NCI-H2029 (cell line): ENCODE data around the gene IQGAP2.
"Not testable (repeated sequence)": the region's sequence is repeated elsewhere in the genome, so short reads cannot be mapped to it uniquely, and the experiment has no call there.

Experiments
- DNase-seq: peaks from one replicate; lab custom pipeline; 2025; lab: John Stamatoyannopoulos, UW

The IQGAP2 gene

DNA sequence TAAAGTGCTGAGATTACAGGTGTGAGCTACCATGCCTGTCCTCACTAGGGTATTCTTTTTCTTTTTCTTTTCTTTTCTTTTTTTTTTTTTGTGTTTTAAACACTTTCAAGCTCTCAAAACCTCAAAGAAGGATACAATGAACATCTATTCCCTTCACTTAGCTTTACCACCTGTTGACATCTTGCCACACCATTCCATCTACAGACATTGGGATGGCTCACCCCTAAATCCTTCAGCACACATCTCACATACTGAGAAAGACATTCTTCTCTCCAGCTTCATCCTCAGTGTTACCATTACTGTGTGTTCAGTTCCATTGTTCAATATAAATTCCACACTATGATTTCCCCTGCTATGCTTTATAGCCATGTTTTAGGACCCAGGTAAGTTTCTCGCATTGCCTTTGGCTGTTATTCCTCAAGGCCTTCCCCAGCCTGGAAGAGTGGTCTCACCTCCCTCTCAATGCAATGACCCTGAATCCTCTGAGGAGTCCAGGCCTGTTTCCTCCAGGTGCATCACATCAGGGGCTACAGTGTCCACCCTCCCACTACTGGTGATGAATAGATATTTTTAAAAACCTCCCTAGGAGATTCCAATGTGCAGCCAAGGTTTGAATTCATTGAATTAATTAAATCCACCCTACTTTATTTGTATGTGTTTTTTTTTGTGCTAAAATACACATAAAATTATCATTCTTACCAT is 16.7 kb downstream of the IQGAP2 start:
- DNase-seq, result no peak

DNA sequence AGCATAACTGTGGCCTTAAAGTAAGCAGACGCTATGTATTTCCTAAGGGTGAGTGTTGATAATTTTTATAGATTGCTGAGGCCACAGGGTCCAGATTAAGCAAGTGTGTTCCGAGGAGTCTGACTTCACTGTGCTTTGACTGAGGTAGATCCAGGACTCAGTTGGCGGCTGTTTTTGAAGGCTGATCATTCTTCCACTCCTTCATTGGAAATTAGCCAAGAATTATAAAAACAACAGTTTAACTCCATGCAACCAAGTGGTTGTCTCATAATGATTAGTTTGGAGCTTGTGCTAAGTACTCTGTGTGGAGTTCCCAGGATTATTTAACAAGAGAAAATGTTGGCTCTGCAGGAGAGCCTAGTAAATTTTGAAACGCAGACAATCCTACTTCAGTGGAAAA is 19.1 kb downstream of the IQGAP2 start:
- DNase-seq, result no peak

DNA sequence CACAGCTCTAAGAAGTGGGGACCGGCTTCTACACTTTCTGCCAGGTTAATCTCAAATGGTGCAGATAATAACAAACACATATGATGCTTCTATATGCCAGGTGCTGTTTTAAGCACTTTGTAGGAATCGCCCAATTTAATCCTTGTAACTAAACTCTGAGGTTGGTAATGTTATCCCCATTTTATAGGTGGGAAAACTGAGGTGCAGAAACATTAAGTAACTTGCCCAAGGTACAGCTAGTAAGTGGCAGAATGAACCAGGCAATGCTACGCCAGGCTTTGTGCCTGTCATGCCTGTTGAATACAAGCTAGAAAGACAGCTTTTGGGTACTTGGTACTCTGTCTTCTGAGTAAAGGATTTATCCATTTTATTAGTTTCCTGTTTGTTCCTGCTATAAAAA is 19.7 kb downstream of the IQGAP2 start:
- no peak for DNase-seq

DNA sequence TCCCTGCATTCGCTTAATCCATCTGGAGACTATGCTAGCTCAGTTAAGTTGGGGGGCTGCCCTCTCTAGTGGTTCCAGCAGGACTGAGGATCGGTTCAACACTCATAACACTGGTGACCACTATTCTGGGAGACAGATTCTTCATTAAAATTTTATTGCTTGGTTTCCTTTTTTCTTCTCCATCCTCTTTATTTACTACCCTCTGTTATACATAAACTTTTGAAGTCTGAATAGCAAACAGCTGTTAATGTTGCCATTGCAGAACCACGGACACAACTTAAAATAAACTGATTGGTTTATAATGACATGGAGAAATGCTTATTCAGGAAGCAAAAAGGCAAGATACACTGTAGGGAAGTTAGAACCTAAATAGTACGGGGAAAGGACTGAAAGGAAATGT is 22.1 kb downstream of the IQGAP2 start:
- DNase-seq, result no peak

DNA sequence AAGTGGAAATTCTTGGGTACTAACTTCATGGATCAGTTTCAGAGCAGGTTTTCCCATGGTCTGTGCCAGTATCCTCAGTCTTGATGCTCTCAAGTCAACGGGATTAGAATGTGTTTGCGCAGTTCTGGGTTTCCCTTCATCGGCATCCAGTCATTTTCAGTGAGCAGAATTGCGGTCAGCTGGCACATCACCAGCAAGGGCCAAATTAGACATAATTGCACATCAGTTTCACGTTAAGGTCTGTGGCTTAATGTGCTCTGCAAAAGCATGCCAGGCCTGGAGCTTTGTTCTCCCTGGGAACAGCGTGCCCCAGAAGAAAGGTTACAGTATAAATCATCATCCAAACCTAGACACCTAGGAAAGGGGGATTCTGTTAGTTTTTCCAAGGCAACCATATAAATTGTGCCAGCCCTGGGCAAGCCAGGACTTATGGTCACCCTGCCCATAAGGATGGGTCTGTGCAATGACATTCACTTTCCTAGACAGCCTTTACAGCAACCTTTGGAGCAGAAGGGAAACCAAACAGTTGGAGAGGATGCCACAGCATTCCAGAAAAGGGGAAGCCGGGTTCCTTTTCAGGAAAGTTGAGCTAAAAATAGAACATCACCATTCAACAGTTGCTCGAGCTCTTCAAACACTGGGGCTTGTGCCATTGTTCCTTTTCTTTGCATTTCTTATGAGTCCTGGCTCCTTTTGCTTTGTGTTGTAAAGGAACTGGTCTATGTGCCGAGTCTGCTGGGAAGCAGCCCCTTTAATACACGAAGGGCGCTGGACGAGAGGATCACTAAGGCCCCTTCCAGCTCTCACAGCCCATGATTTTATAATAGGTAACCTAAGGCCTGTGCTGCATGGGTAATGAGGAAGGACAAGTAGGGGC is 23.1 kb downstream of the IQGAP2 start:
- no peak for DNase-seq

DNA sequence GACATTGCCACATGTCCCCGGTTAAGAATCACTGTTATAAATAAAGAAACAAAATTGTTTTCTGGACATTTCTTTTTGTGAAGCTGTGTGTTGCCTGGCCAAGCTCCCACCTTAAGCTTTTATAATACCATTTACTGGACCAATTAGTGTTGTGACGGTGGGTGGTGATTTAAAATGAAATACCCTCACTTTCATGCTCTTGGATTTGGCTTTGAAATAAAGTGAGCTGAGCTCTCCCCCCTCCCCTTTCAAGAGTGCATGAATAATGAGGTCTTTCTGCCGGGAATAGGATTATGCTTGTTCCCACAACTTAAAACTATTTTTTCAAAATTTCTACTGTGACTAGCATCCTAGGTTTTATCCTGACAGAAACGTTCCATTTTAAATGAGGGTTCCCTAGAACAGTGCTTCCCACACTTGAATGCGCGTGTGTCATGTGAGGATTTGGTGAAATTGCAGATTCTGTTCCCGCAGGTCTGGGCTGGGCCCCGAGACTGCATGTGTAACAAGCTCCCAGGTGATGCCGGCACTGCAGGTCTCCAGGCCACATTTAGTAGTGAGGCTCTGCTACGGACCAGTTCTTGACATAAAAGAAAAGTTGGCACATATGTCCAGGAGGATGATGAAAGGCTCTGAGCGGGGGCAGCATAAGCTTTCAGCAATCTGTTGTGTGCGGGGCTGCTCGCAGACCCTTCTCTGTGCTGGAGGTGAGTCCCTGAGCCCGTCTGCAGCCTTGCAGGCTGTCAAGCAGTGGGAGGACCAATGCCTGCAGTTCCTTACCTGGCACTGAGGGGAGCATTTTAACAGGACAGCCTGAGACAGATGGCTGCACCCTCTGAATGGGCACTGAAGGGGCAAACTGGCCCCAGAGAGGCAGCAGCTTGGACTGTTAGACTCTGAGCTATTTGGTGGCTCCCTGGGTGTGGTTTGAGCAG is 24.4 kb downstream of the IQGAP2 start:
- no peak for DNase-seq

DNA sequence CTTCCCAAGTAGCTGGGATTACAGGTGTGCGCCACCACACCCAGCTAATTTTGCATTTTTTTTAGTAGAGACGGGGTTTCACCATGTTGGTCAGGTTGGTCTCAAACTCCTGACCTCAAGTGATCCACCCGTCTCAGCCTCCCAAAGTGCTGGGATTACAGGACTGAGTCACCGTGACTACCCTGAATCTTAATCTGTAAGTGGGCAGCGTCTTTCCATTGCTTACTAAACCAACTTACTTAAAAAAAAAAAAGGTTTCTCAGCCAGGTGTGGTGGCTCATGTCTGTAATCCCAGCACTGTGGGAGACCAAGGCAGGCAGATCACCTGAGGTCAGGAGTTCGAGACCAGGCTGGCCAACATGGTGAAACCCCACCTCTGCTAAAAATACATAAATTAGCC is 25.5 kb downstream of the IQGAP2 start:
- not testable (repeated sequence) for DNase-seq

DNA sequence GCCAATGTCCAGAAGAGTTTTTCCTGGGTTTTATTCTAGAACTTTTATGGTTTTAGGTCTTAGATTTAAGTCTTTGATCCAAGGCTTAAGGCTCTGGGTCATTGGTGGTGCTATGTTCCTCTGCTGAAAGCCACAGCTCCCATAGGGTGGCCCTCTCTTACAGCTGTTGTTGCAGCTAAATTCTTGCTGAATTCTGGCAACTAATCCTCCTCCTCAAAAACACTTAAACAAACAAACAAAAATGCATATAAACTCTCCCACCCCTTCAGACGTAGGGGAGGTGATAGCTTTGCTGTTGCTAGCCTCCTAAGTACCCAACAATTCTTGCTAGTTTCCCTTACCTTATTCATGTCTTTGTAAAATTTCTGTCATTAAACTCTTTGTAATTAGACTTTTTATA is 30.2 kb downstream of the IQGAP2 start:
- DNase-seq, result no peak

DNA sequence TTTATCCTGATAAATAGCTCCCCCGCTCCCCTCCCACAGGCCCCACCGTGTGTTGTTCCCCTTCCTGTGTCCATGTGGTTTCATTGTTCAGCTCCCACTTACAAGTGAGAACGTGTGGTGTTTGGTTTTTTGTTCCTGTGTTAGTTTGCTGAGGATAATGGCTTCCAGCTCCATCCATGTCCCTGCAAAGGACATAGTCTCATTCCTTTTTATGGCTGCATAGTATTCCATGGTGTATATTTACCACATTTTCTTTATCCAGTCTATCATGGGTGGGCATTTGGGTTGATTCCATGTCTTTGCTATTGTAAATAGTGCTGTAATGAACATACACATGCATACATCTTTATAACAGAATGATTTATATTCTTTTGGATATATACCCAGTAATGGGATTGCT is 34.4 kb downstream of the IQGAP2 start:
- not testable (repeated sequence) for DNase-seq

DNA sequence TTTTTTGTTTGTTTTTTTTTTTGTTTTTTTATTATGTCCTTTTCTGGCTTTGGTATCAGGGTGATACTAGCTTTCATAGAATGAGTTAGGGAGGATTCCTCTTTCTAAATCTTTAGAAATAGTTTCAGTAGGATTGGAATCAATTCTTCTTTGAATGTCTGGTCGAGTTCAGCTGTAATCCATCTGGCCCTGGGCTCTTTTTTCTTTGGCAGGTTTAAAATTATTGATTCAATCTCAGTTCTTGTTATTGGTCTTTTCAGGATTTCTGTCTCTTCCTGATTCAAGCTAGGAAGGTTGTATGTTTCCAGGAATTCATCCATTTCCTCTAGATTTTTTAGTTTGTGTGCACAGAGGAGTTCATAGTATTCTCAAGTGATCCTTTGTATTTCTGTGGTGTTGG is 34.9 kb downstream of the IQGAP2 start:
- DNase-seq, result no peak

DNA sequence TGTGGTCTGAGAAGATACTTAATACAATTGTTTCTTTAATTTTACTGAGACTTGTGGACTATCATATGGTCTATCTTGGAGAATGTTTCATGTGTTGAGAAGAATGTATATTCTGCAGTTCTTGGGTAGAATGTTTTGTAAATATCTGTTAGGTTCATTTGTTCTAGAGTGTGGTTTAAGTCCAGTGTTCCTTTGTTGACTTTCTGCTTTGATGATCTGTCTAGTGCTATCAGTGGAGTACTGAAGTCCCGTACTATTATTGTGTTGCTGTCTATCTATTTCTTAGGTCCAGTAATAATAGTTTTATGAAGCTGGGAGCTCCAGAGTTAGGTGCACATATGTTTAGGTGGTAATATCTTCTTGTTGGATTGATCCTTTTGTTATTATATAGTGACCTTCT is 36.1 kb downstream of the IQGAP2 start:
- no peak for DNase-seq

DNA sequence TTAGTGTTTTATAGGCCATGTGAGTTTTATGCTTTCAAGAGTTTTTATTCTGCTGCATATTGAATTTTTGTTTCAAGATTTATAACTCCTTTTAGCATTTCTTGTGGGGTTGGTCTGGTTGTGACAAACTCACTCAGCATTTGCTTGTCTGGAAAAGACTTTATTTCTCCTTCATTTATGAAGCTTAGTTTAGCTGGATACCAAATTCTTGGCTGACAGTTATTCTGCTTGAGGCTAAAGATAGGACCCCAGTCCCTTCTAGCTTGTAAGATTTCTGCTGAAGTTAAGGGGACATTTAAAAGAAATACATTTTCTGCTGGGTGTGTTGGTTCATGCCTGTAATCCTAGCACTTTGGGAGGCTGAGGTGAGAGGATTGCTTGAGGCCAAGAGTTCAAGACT is 36.8 kb downstream of the IQGAP2 start:
- no peak for DNase-seq

DNA sequence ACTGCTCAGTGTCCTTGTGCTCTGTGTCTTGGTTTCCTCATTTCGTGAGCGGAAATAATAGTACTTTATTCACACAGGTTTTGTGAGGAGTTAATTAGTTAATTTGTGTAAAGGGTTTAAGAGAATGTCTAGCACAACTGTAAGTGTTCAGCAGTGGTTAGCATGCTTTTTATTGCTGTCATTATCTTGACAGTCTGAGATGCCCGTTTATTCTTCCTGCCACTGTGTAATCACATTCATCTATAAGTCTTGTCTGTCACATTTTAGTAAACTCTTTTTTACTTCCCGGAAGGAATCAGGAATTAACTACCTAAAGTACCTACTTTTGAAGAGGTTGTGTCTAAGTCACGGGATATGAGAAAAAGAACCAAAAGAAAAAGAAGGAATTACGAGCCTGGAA is 38.0 kb downstream of the IQGAP2 start:
- DNase-seq, result no peak

DNA sequence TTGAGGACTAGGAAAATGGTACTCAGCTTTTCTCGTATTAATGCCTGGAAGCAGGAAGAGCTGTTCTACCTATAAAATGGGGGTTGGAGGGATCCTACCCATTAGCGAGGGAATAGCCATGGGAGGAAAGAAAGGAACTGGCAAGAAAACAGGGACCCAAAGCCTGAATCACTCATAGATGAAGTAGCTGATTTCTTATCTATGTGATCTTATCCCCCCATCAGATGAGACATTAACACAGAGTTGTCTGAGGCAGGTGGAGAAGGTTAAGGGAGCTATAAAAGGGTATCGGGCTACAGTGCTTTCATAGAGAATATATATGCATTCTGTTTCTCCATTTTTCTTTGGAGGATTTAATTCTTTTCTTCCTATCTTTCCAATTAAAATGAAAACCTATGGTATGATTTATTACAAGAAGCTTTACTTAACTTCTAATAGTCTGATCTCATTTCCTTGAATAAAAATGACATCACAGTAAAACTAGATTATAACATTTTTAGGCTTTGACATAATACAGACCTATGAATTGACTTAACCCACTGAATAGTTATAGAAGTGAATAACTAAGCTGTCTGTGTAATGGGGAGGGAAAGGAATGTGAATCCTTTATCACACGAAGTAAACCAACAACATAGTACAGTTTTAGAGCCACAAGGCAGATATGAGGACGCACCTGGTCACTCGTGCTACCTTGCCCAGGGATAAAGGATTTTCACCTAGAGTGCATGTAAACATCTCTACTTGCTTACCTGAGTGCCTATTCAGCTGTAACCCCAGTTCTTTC is 39.0 kb downstream of the IQGAP2 start:
- no peak for DNase-seq

DNA sequence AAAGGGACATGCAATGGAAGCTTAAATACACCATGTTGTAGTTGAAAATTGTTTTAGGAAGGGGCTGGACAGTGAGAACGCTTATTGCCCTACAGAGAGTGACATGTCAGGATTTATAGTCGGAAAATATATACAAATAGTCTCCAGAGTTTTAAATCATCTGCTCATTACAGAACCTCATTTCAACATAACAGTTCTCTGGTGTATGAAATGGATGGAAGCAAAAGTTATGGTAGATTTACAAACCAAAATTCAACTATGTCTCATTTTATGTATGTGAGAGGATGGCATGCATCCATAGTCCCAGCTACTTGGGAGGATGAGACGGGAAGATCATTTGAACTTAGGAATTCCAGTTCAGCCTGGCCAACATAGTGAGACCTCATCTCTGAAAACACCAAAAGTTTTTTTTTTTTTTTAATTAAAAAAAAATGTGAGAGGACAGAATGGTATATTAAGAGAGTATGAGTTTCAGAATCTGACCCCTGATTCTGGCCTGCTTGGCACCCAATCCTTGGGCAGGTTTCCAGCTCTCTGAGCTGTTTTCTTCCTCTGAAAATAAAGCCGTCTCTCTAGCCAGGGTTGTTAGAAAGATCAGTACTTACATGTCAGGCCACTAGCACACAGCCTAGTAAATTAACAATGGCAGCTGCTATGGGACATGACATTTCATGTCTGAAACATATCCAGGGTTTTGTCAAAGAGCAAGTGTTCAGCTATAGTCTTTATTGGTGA is 40.1 kb downstream of the IQGAP2 start:
- DNase-seq, result no peak

DNA sequence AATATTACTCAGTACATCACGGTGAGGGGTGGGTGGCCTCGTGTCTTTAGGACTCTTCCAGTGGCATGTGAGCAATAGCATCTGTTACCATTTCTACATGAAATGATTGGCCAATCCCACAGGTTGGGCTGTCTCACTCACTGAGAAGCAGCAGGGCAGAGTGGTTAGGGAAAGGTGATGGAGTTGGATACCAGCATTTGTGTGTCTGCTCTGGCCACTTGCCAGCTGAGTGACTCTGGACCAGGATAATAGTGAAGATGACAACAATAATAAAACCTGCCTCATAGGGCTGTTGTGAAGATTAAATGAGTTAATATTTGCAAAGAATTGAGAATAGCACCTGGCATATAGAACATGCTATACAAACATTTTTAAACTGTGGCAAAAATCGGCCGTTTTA is 42.0 kb downstream of the IQGAP2 start:
- no peak for DNase-seq

DNA sequence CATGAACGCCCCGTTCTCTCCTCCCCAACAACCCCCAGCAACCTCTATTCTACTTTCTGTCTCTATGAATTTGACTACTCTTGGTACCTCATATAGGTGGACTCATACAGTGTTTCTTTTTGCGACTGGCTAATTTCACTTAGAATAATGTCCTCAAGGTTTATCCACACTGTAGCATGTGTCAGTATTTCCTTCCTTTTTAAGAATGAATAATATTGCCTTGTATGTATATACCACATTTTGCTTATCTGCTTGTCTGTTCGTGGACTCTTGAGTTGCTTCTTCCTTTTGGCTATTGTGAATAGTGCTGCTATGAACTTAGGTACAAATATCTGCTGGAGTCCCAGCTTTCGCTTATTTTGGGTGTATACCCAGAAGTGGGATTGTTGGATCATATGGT is 42.7 kb downstream of the IQGAP2 start:
- no peak for DNase-seq

DNA sequence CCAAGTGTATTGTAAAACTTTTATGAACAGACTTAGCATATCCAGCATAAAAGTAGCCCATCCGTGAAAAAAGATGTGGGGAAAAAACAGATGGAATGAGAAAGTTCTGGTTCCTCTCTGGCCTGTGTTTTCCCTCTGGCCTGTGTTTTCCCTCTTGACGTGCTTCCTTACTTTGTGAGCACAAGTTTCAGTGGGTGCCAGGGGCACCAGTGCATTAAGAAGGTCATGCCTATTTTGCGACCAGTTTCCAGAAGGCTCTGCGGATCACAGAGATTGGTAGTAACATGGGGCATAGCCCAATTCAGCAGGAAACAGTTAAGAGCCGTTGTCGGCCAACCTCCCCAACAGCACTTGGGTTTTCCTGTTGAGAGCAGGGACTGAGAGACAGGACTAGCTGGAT is 43.7 kb downstream of the IQGAP2 start:
- no peak for DNase-seq

DNA sequence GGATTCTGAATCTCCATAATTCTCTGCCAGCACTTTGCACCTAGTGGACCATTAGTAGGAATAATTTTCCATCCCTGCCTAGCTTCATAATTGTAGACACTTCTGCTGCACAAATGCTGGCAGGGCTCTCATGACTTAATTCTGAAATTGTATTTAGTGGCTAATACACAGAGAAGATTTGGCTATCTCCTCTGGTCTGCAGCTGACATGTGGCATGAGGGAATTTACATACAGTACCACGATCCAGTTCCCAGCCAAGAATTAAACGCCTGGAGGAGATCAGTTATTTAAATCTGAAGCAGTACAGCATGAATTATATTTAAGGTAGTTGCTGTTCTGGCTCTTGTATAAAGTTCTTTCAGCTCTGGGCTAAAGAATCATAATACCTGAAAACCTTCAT is 46.5 kb downstream of the IQGAP2 start:
- DNase-seq, result no peak

DNA sequence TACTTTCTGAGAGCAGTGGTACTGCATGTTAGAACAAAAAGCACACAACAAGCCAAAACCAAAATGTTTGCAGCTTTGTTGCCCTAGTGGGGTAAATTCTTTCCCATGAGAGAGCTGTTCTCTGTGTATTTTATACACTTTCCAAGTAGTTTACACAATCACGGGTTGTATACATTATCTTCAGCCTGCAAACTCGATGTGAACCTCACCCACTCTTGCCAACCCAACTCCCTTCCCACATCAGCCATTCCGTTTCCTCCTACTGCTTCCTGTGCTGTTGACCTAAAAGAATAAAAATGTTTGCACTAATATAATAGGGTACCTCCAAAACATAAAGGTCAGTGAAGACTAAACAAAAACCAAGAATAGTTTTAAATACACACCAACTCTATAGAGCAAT is 47.0 kb downstream of the IQGAP2 start:
- no peak for DNase-seq
